ENCODE results near the gene INAVA. TPM values are rescaled to one million over a fixed set of nuclear protein-coding genes. Genes with fewer than 3 reads are reported as not detected.

INAVA gene
- total and polyA plus RNA-seq, 2 experiments from 2014 or later = 25.3 to 43.9 TPM

DNA sequence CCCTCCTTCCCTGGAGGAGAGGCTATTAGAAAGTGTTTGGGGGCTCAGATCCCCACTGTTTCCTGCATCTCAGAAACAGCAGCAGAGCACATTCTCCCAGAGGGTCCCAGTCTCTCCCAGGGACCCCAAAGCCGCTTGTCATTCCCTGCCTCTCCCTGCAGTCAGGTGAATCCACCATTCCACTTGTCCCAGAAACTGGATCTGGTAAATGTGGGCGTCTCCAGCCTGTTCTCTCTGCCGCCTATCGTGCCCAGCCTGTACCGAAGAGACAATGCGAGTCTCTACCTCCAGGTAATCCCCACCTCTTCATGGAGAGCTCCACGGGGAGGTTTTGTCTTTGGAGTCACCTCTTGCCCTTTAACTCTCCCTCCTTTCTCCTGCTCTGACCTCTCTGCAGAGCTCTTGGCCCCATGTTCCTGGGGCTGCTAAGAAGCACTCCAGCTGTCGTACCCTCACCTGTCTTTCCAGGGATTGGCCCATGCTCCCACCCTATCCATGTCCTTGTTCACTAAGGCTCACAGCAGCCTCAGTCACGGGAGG lies 26.9 kb downstream of the INAVA start:
- H3K4me2 ChIP-seq = no peak overlapping the region

More for the DNA sequence above, 26.9 kb downstream of the INAVA start:
- no peak overlapping the region for H3K4me3 Mint-ChIP-seq
- H3K36me3 ChIP-seq (ENCODE audit: insufficient read depth) = no peaks in the 10 kb centered on the region
- no peaks in the 10 kb centered on the region for H3K27me3 ChIP-seq (ENCODE audit: insufficient read depth)
- no peak for TF ChIP-seq CREB1 (CRISPR knock-in tag; IDR thresholded peaks at IDR 0.05; ENCODE audit: low read depth)
- no peak for TF ChIP-seq ZNF114 (CRISPR knock-in tag; IDR thresholded peaks at IDR 0.05)
- TF ChIP-seq STAT1 (IDR thresholded peaks at IDR 0.05; ENCODE audit: unreplicated experiment) = no peak
- TF ChIP-seq, protein P1, sequence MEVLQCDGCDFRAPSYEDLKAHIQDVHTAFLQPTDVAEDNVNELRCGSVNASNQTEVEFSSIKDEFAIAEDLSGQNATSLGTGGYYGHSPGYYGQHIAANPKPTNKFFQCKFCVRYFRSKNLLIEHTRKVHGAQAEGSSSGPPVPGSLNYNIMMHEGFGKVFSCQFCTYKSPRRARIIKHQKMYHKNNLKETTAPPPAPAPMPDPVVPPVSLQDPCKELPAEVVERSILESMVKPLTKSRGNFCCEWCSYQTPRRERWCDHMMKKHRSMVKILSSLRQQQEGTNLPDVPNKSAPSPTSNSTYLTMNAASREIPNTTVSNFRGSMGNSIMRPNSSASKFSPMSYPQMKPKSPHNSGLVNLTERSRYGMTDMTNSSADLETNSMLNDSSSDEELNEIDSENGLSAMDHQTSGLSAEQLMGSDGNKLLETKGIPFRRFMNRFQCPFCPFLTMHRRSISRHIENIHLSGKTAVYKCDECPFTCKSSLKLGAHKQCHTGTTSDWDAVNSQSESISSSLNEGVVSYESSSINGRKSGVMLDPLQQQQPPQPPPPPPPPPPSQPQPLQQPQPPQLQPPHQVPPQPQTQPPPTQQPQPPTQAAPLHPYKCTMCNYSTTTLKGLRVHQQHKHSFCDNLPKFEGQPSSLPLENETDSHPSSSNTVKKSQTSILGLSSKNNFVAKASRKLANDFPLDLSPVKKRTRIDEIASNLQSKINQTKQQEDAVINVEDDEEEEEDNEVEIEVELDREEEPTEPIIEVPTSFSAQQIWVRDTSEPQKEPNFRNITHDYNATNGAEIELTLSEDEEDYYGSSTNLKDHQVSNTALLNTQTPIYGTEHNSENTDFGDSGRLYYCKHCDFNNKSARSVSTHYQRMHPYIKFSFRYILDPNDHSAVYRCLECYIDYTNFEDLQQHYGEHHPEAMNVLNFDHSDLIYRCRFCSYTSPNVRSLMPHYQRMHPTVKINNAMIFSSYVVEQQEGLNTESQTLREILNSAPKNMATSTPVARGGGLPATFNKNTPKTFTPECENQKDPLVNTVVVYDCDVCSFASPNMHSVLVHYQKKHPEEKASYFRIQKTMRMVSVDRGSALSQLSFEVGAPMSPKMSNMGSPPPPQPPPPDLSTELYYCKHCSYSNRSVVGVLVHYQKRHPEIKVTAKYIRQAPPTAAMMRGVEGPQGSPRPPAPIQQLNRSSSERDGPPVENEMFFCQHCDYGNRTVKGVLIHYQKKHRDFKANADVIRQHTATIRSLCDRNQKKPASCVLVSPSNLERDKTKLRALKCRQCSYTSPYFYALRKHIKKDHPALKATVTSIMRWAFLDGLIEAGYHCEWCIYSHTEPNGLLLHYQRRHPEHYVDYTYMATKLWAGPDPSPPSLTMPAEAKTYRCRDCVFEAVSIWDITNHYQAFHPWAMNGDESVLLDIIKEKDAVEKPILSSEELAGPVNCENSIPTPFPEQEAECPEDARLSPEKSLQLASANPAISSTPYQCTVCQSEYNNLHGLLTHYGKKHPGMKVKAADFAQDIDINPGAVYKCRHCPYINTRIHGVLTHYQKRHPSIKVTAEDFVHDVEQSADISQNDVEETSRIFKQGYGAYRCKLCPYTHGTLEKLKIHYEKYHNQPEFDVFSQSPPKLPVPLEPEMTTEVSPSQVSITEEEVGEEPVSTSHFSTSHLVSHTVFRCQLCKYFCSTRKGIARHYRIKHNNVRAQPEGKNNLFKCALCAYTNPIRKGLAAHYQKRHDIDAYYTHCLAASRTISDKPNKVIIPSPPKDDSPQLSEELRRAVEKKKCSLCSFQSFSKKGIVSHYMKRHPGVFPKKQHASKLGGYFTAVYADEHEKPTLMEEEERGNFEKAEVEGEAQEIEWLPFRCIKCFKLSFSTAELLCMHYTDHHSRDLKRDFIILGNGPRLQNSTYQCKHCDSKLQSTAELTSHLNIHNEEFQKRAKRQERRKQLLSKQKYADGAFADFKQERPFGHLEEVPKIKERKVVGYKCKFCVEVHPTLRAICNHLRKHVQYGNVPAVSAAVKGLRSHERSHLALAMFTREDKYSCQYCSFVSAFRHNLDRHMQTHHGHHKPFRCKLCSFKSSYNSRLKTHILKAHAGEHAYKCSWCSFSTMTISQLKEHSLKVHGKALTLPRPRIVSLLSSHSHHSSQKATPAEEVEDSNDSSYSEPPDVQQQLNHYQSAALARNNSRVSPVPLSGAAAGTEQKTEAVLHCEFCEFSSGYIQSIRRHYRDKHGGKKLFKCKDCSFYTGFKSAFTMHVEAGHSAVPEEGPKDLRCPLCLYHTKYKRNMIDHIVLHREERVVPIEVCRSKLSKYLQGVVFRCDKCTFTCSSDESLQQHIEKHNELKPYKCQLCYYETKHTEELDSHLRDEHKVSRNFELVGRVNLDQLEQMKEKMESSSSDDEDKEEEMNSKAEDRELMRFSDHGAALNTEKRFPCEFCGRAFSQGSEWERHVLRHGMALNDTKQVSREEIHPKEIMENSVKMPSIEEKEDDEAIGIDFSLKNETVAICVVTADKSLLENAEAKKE (CRISPR knock-in tag; IDR thresholded peaks at IDR 0.05) = no peak
- TF ChIP-seq ZNF331 (CRISPR knock-in tag; IDR thresholded peaks at IDR 0.05; ENCODE audit: low read depth) = no peak
- no peak for TF ChIP-seq POLR2AphosphoS5 (IDR thresholded peaks at IDR 0.05; ENCODE audit: low read depth)
- TF ChIP-seq NANOG (IDR thresholded peaks at IDR 0.05; ENCODE audit: borderline replicate concordance) = no peak
- no peak for TF ChIP-seq ETS1 (IDR thresholded peaks at IDR 0.05)
- TF ChIP-seq JUNB (IDR thresholded peaks at IDR 0.05; ENCODE audit: unreplicated experiment) = no peak
- no peak for TF ChIP-seq EZH2 (IDR thresholded peaks at IDR 0.05; ENCODE audit: low read depth, unreplicated experiment)
- TF ChIP-seq REST (IDR thresholded peaks at IDR 0.05; ENCODE audit: unreplicated experiment) = no peak
- no peaks in the 10 kb centered on the region for H3K79me2 ChIP-seq (replicated peaks; ENCODE audit: insufficient read depth)
- H3K4me3 ChIP-seq = no peak overlapping the region
- H3K36me3 Mint-ChIP-seq (ENCODE audit: low read depth) = no peaks in the 10 kb centered on the region
- no peaks in the 10 kb centered on the region for H4K20me1 ChIP-seq (replicated peaks; ENCODE audit: insufficient read depth)
- peaks cover 7% of the 10 kb centered on the region for H3K27me3 Mint-ChIP-seq (ENCODE audit: insufficient read depth, low read depth, poor library complexity)
- H3K9me3 Mint-ChIP-seq = no peaks in the 10 kb centered on the region
- DNase-seq (ENCODE audit: low spot score) (no peak), ATAC-seq (peak; percentile 56)
- 0 out of 2 replicates have a peak, but pooled peaks cover 6% of the 10 kb centered on the region for H3K9me2 ChIP-seq (ENCODE audit: insufficient read depth)
- no peak overlapping the region for H2AFZ ChIP-seq
- H3K27ac ChIP-seq (ENCODE audit: low read depth) = no peak overlapping the region
- peaks cover 7% of the 10 kb centered on the region for H3K4me1 ChIP-seq (ENCODE audit: insufficient read depth)
- H3K27ac Mint-ChIP-seq = no peak overlapping the region
- H3F3A ChIP-seq (replicated peaks; ENCODE audit: low read depth) = no peaks in the 10 kb centered on the region
- peaks cover 9% of the 10 kb centered on the region; the same call in 2 of the 3 replicates for H3K4me1 Mint-ChIP-seq
